Mucosa of rectum (tissue), 2 donors: ENCODE measurements around the gene PKIG.

Experiments
- H3K27ac ChIP-seq, 2 donors: one replicate each; pipeline ENCODE4 v1.7.0; 2013; ENCODE audit warnings: inconsistent platforms in 2 of 2, low read depth in 2 of 2, low read length in 2 of 2
- H3K27me3 ChIP-seq, 2 donors: one replicate each; pipeline ENCODE4 v1.7.0; 2013; ENCODE audit warnings: low read length in 2 of 2; ENCODE audit not compliant: control insufficient read depth in 2 of 2, insufficient read depth in 2 of 2
- H3K36me3 ChIP-seq, 2 donors: one replicate each; pipeline ENCODE4 v1.7.0; 2013; ENCODE audit warnings: low read length in 2 of 2; ENCODE audit not compliant: control insufficient read depth in 2 of 2, insufficient read depth in 2 of 2
- H3K4me1 ChIP-seq, 2 donors: one replicate each; pipeline ENCODE4 v1.7.0; 2013; ENCODE audit warnings: low read length in 2 of 2, mild to moderate bottlenecking in 1 of 2; ENCODE audit not compliant: control insufficient read depth in 2 of 2, insufficient read depth in 2 of 2
- H3K4me3 ChIP-seq, 2 donors: one replicate each; pipeline ENCODE4 v1.7.0; 2013; ENCODE audit warnings: low read length in 2 of 2
- H3K9ac ChIP-seq, 2 donors: one replicate each; pipeline ENCODE4 v1.7.0; 2013; ENCODE audit warnings: low read length in 2 of 2, low read depth in 1 of 2, mild to moderate bottlenecking in 1 of 2
- H3K9me3 ChIP-seq, 2 donors: one replicate each; pipeline ENCODE4 v1.7.0; 2013; ENCODE audit warnings: low read length in 2 of 2; ENCODE audit not compliant: control insufficient read depth in 2 of 2
- donor health status: healthy.
- donor health status: Normal muscosa, but diverticular disease.

PKIG gene

GRCh38 chr20:44624152-44624551 is 41.8 kb downstream of the PKIG start:
- H3K27ac ChIP-seq, result no peak overlapping the region
- no peak overlapping the region for H3K4me3 ChIP-seq
- no peaks in the 10 kb centered on the region for H3K27me3 ChIP-seq
- H3K9ac ChIP-seq, result no peak overlapping the region
- no peaks in the 10 kb centered on the region for H3K4me1 ChIP-seq
- no peaks in the 10 kb centered on the region for H3K9me3 ChIP-seq
- H3K36me3 ChIP-seq, result peaks cover 9 to 15% of the 10 kb centered on the region in 2 donors

- Histone ChIP-seq H3K4me1 (no peaks in the 10 kb centered on the region), H3K9ac (no peak overlapping the region), H3K27ac (no peak overlapping the region), H3K27me3 (no peaks in the 10 kb centered on the region), H3K9me3 (no peaks in the 10 kb centered on the region), H3K36me3 (peaks cover 6 to 9% of the 10 kb centered on the region in 2 donors), H3K4me3 (no peak overlapping the region)
These were observed 42.4 kb downstream of the PKIG start for GRCh38 chr20:44624743-44625271.

DNA sequence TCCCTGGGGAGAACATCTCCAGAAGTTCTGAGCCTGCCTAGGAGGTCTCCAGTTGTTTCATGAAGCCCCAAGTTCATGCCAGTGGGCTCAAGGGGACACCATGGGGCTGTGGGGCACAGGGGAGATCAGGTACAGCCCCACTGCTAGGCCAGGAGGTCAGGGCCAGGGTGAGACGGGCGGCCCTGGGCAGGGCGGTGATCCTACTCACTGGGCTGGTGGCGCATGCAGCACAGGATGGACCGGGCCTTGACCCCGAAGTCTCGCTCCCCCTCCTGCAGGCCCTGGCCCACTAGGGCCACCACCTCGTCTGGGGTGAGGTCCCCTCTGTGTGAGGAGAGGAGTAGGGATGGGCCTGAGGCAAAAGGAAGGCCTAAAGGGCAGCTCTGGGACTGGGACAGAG is 43.0 kb downstream of the PKIG start:
- no peak overlapping the region for H3K27ac ChIP-seq
- H3K36me3 ChIP-seq, result peaks cover 3 to 9% of the 10 kb centered on the region in 2 donors
- H3K4me3 ChIP-seq, result no peak overlapping the region

GRCh38 chr20:44626278-44626677 is 43.9 kb downstream of the PKIG start:
- H3K4me1 ChIP-seq, result no peaks in the 10 kb centered on the region
- H3K27ac ChIP-seq, result no peak overlapping the region
- H3K27me3 ChIP-seq, result no peaks in the 10 kb centered on the region
- peaks cover 0 to 2% of the 10 kb centered on the region in 2 donors for H3K36me3 ChIP-seq
- H3K4me3 ChIP-seq, result no peak overlapping the region
- no peaks in the 10 kb centered on the region for H3K9me3 ChIP-seq
- no peak overlapping the region for H3K9ac ChIP-seq

More for the DNA sequence above, 43.0 kb downstream of the PKIG start:
- Histone ChIP-seq H3K9ac (no peak overlapping the region), H3K4me1 (no peaks in the 10 kb centered on the region), H3K27me3 (no peaks in the 10 kb centered on the region), H3K9me3 (no peaks in the 10 kb centered on the region)

DNA sequence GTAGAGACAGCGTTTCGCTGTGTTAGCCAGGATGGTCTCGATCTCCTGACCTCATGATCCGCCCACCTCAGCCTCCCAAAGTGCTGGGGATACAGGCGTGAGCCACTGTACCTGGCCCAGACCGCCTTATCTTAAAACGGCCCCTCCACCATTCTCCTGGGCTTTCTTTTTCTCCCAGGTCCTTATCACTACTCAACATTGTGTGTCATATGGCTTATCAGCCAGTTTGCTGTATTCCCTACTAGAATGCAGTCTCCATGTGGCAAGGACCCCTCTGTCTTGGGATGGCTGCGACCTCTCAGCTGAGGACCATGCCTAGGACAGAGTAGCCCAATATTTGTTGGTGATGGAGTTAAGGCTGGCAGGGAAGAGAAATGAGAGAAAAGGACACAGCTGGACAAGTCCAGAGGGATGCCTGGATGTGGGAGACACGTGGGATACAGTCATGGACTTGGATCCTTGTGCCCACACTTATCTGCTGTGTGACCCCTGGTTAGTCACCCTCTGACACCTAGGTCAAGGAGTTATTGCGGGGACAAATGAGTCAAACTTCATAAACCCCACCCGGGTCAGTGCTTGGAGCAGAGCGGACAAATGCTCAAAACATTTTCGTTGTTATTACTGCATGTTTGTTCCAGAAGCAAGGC is 45.1 kb downstream of the PKIG start:
- peaks cover 0 to 2% of the 10 kb centered on the region in 2 donors for H3K36me3 ChIP-seq
- no peak overlapping the region for H3K27ac ChIP-seq
- H3K27me3 ChIP-seq, result no peaks in the 10 kb centered on the region
- H3K4me3 ChIP-seq, result no peak overlapping the region
- no peaks in the 10 kb centered on the region for H3K9me3 ChIP-seq
- no peaks in the 10 kb centered on the region for H3K4me1 ChIP-seq
- H3K9ac ChIP-seq, result no peak overlapping the region

DNA sequence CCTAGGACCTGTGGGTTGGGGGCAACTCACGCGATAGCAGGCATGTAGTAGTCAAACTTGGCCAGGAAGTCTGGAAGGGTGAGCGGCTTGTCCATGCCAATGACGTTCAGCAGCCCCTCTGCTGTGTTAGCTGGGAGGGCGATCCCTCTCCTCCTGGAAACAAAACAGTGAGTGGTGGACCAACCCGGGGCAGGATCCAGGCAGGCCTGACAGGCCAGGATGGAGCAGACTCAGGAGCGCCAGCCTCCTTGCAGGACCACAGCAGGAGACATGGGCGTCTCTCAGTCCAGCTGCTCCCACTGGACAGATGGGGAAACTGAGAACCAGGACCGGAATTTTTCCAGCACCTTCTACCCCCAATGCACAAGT is 46.6 kb downstream of the PKIG start:
- no peaks in the 10 kb centered on the region for H3K9me3 ChIP-seq
- H3K27ac ChIP-seq, result no peak overlapping the region
- H3K36me3 ChIP-seq, result peaks cover 0 to 2% of the 10 kb centered on the region in 2 donors
- H3K4me1 ChIP-seq, result no peaks in the 10 kb centered on the region
- no peak overlapping the region for H3K9ac ChIP-seq
- H3K27me3 ChIP-seq, result no peaks in the 10 kb centered on the region
- no peak overlapping the region for H3K4me3 ChIP-seq

DNA sequence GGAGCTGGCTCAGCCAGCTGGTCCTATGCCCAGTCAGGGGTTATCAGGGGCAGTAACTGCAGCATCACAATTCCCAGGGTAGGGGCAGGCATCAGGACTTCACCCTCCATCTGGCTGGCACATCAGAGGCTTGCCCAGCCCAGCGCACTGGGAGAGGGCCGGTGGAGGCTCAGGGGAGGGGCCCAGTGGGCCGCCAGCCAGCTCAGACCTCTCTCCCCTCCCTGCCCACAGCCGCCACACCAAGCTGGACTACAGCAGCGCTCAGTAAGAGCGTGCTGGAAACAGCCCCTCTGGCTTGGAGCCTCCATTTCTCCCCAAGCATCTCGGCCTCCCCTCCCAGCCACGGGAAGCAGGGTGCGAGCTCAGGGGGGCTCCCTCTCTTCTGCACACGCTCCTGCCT is 47.2 kb downstream of the PKIG start:
- H3K36me3 ChIP-seq, result peaks cover 0 to 3% of the 10 kb centered on the region in 2 donors

GRCh38 chr20:44630297-44630696 is 47.9 kb downstream of the PKIG start:
- H3K9ac ChIP-seq, result no peak overlapping the region
- no peak overlapping the region for H3K4me3 ChIP-seq
- no peaks in the 10 kb centered on the region for H3K4me1 ChIP-seq
- H3K36me3 ChIP-seq, result peaks cover 0 to 6% of the 10 kb centered on the region in 2 donors
- H3K27ac ChIP-seq, result no peak overlapping the region
- no peaks in the 10 kb centered on the region for H3K9me3 ChIP-seq
- H3K27me3 ChIP-seq, result no peaks in the 10 kb centered on the region

More for the DNA sequence above, 47.2 kb downstream of the PKIG start:
- Histone ChIP-seq H3K4me1 (no peaks in the 10 kb centered on the region), H3K4me3 (no peak overlapping the region), H3K27me3 (no peaks in the 10 kb centered on the region), H3K9me3 (no peaks in the 10 kb centered on the region), H3K9ac (no peak overlapping the region), H3K27ac (no peak overlapping the region)

- Histone ChIP-seq H3K36me3 (peaks cover 0 to 8% of the 10 kb centered on the region in 2 donors), H3K9me3 (no peaks in the 10 kb centered on the region), H3K4me1 (no peaks in the 10 kb centered on the region), H3K27ac (no peak overlapping the region), H3K4me3 (no peak overlapping the region), H3K9ac (no peak overlapping the region), H3K27me3 (no peaks in the 10 kb centered on the region)
These were observed 49.8 kb downstream of the PKIG start for GRCh38 chr20:44632103-44632752.

GRCh38 chr20:44633187-44633810 is 50.9 kb downstream of the PKIG start:
- Histone ChIP-seq H3K9me3 (no peaks in the 10 kb centered on the region), H3K4me3 (no peak overlapping the region), H3K27ac (no peak overlapping the region), H3K4me1 (no peaks in the 10 kb centered on the region), H3K27me3 (no peaks in the 10 kb centered on the region), H3K36me3 (peaks cover 0 to 8% of the 10 kb centered on the region in 2 donors), H3K9ac (no peak overlapping the region)
